Measurements from ENCODE around the gene TYROBP.
"Not testable (repeated sequence)": the region's sequence is repeated elsewhere in the genome, so short reads cannot be mapped to it uniquely, and the experiment has no call there.

The TYROBP gene

DNA sequence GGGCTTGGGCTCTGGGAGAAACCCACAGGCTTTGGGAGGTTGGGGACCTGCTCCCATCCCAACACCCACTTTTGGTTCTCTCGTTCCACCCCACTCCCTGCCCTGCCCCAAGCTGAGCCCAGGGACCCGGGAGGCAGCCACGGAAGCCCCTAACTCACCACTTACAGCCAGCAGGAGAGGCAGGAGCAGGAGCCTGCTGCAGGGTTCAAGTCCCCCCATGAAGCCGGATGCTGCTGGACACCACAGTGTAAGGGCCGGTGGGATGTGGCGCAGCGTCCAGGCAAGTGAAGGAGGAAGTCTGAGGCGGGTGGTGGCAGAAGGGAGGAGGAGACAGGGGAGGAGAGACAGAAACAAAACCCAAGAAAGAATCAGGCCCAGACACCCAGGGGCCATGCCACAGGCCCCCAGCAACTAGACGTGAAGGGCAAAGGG lies at the start of gene TYROBP:
TYROBP (minus strand) TSS at position 286 of the 432 bp plus-strand sequence; CDS start at position 219, 67 bp downstream.
- peak in 1 of 2 donors; percentile 21 for DNase-seq

DNA sequence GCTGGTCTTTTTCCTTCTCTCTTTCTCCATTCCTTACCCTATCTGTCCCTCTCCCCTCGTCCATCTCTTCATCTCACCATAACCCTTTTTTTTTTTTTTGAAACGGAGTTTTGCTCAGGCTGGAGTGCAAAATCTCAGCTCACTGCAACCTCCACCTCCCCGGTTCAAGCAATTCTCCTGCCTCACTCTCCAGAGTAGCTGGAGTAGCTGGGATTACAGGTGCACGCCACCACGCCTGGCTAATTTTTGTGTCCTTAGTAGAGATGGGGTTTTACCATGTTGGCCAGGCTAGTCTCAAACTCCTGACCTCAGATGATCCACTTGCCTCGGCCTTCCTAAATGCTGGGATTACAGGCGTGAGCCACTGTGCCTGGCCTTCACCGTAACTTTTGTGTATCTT lies 49.3 kb upstream of the TYROBP start:
- DNase-seq = not testable (repeated sequence)

DNA sequence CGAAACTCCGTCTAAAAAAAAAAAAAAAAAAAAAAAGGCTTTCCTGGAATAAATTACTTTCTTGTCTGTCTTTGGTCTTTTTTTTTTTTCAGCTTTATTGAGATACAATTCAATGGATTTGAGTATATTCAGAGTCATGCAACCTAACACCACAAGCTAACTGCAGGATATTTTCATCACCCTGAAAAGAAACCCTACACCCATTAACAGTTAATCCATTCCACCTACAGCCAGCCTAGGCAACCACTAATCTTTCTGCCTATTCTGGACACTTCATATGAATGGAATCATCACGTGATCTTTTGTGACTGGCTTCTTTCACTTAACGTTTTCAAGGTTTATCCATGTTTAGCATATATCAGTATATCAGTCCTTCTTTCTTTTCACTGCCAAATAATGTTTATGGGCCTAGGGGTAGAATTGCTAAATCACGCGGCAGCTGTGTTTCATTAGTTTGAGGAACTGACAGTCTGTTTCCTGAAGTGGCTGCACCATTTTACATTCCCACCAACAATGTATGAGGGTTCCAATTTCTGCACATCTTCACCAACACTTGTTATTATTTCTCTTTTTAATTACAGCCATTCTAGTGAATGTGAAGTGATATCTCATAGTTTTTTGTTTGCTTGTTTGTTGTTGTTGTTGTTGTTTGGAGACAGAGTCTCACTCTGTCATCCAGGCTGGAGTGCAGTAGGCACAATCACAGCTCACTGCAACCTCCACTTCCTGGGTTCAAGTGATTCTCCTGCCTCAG lies 48.0 kb upstream of the TYROBP start:
- no peak for DNase-seq

DNA sequence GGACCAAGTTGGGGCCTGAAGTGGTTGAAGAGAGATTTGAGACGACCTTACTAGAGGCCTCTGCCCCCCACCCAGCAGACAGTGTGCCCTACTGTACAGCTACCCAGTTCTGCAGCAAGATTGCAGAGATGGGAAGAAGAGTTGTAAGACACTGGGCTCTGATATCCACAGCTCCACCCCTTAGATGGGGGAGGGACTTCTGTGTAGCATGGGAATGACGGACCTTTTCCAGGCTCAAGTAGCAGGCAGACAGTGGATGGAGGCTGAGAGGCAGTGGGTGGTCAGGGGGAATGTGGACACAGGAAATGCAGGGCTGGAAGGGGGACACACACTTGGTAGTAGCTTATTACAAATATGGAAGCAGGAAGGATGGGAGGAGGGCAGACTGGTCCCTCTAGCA lies 41.0 kb upstream of the TYROBP start:
- DNase-seq = no peak

DNA sequence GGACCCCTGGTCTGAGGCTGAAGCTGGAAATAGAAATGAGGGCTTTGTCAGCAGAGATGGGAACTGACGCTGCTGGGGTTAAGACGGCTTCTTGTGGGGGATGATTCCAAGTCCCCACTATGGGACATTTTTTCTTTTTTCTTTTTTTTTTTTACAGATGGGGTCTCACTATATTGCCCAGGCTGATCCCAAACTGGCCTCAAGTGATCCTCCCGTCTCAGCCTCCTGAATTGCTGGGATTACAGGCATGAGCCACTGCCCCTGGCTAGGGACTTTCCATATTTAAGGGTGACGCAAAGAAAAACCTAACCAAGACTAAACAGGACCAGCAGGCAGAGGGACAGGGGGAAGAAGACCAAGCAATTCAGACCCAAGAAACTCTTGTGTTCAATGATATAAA lies 38.1 kb upstream of the TYROBP start:
- no peak for DNase-seq

DNA sequence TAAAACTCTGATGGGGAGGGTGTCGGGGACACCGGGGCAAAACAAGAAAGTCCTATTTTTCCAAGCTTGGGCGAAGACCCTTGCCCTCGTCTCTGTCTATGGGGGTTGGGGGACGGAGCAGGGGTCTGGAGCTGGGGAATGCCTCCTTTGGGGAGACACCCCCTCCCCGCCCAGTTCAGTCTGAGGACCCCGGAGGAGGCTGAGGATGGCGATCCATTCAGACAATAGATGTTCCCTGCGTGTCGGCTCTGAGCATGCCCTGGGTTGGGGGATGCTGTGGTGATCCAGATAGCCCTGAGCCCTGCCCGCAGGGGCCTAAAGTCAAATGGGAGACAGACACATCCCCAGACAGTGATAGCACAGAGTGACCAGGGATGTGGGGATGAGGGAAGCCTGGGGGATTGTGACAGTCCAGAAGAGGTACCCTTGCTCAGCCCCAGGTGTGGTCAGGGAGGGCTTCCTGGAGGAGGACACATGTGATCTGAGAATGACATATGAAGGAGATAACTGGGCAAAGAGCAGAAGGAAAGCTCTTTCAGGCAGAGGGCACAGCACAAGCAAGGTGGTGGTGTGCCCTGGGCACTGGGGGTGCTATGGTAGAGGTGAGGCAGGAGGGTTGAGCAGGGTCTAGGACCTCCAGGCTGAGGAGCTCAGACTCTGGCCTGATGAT lies 37.2 kb upstream of the TYROBP start:
- no peak for DNase-seq

DNA sequence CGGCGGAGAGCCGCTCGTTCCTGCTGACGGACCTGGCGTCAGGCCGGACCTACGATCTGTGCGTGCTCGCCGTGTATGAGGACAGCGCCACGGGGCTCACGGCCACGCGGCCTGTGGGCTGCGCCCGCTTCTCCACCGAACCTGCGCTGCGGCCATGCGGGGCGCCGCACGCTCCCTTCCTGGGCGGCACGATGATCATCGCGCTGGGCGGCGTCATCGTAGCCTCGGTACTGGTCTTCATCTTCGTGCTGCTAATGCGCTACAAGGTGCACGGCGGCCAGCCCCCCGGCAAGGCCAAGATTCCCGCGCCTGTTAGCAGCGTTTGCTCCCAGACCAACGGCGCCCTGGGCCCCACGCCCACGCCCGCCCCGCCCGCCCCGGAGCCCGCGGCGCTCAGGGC lies 36.5 kb upstream of the TYROBP start:
- no peak for DNase-seq

DNA sequence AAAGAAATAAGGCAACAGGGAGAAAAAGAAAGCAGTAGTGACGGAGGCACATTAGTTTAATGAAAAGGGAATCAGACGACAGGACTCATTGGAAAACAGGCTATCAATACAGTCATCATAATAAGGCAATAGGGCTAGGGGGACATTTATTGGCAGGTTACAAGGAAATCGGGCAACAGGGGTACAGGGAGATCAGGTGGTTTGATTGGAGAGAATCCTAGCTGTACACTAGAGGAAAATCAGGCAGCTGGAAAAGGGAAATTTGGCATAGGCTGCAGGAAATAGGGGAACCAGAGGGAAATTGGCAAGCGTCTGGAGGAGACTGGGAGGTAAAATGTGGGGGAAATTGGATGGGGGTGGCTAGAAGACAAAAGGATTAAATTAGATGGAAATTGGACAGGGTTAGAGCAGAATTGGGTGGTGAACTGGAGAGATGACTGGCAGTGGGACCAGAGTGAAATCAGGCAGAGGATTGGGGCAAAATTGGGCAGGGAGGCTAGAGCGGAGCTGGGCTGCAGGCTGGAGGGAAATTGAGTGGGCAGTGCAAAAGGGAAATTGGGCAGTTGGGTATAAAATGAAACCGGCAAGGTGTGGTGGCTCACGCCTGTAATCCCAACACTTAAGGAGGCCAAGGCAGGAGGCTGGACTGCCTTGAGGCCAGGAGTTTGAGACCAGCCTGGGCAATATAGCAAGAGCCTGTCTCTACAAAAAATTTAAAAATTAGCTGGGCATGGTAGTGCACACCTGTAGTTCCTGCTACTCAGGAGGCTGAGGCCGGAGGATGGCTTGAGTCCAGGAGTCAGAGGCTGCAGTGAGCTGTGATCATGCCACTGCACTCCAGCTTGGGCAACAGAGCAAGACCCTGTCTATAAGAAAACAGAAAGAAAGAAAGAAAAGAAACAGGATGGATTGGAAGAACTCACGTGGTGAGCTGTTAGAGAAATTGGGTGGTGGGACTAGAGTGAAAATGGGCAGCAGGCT lies 35.5 kb upstream of the TYROBP start:
- no peak for DNase-seq

DNA sequence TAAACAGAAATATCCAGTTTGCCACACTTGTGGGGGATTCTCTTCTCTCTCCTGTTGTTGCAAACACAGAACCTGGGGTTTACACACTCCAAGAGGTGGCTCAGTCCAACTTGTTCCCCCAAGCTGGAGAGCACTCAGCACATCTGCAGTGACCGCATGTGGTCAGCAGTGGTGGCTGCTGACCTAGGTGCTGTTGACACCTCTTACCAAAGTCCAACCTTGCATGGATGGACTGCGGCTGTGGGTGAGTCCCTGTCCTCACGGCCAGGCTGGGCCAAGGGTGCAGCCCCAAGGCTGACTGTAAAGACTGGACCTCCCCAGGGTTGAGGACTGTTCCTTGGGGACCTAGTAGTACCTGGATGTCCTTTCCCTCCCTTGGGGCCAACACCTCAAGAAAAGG lies 34.1 kb upstream of the TYROBP start:
- no peak for DNase-seq

DNA sequence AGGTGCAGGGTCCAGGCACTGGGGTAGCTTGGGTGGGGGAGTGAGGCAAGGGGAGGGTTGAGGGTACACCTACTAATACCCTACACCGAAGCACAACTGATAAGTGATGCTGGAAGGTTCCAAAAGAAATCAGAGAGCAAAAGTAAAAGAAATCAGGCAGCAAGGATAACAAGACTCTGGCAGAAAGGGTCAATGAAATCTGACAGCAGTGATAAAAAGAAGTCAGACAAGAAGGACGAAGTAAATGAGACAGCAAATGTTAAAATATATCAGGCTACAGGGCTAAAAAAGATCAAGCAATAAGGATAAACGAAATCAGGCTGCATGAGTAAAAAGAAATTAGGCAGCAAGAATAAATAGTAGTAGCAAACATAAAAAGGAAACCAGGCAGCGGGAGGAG lies 32.7 kb upstream of the TYROBP start:
- DNase-seq = no peak

DNA sequence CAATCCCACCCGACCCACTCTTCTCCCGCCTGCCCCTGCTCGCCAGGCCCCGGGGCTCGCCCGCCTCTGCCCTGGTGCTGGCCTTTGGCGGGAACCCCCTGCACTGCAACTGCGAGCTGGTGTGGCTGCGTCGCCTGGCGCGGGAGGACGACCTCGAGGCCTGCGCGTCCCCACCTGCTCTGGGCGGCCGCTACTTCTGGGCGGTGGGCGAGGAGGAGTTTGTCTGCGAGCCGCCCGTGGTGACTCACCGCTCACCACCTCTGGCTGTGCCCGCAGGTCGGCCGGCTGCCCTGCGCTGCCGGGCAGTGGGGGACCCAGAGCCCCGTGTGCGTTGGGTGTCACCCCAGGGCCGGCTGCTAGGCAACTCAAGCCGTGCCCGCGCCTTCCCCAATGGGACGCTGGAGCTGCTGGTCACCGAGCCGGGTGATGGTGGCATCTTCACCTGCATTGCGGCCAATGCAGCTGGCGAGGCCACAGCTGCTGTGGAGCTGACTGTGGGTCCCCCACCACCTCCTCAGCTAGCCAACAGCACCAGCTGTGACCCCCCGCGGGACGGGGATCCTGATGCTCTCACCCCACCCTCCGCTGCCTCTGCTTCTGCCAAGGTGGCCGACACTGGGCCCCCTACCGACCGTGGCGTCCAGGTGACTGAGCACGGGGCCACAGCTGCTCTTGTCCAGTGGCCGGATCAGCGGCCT lies 32.1 kb upstream of the TYROBP start:
- DNase-seq = no peak

DNA sequence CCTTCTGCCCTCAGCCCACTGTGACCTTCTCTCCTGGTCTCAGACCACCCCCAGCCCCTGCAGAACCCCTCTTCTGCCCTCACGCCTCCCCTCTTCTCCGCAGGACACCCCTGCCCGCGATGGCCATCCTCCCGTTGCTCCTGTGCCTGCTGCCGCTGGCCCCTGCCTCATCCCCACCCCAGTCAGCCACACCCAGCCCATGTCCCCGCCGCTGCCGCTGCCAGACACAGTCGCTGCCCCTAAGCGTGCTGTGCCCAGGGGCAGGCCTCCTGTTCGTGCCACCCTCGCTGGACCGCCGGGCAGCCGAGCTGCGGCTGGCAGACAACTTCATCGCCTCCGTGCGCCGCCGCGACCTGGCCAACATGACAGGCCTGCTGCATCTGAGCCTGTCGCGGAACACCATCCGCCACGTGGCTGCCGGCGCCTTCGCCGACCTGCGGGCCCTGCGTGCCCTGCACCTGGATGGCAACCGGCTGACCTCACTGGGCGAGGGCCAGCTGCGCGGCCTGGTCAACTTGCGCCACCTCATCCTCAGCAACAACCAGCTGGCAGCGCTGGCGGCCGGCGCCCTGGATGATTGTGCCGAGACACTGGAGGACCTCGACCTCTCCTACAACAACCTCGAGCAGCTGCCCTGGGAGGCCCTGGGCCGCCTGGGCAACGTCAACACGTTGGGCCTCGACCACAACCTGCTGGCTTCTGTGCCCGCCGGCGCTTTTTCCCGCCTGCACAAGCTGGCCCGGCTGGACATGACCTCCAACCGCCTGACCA lies 31.4 kb upstream of the TYROBP start:
- DNase-seq = no peak

DNA sequence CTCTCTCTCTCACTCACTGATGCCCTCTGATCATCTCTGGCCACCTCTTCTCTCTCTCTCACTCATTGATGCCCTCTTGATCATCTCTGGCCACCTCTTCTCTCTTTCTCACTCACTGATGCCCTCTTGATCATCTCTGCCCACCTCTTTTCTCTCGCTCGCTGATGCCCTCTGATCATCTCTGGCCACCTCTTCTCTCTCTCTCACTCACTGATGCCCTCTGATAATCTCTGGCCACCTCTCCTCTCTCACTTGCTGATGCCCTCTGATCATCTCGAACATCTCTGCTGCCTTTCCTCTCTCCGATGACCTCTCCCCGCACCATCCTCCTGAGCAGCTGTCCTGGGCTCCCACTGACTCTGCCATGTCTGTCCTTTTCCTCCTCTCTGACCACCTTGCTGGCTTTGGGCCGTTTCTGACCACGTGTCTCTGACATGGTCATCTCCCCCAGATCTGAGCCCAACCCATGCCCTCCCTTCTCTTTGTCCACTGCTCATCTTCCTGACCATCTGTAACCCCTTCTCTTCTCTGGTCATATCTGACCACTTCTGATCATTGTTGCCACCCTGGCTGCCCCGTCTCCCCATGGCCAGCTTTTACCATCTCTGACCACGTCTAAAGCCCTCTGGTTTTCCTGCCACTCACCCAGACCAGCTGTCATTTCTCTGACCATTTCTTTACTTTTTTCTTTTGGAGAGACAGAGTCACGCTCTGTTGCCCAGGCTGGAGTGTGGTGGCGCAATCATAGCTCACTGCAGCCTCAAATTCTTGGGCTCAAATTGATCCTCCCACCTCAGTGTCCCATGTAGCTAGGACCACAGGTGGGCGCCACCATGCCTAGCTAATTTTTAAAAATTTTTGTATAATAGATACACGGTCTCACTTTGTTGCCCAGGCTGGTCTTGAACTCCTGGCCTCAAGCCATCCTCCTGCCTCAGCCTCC lies 30.5 kb upstream of the TYROBP start:
- DNase-seq = no peak

DNA sequence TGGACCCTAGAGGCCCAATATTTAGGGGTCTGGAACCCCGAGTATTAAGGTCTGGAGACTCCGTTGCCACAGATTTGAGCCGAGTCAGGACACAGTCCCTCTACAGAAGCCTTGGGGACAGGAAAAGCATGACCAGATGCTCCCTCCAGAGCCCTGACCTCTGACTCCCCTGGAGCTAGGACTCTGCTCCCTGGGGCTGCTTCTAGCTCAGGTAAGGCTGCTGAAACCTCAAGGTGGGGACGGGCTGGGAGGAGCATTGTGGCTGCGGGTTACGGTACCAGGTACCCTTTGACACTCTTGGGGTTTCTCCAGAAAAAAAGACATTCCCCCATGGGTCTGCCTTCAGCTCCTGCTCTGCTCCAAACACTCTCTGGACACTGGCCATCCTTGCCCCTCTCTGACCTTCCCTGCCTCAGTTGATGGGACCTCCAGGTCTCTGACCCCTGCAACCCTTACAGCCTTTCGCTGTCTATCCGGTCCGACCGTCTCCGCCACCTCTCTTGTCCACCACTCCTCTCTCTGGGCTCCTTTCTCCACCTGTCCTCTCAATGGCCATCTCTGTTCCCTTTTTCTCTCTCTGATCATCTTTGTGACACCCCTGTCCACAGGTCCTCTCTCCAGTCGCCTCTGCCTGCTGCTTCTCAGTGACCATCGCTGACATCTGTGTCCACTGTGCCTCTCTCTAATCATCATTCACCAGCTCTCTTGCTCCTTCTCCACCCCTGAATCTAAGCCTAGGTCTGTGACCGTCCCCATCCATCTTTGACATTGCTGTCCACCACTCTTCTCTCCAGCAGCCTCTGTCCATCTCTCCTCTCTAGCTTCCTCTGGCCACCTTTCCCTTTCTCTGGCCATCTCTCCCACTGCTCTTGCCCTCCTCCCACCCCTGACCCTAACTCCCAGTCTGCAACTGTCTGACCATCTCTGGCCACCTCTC lies 29.5 kb upstream of the TYROBP start:
- DNase-seq = no peak

DNA sequence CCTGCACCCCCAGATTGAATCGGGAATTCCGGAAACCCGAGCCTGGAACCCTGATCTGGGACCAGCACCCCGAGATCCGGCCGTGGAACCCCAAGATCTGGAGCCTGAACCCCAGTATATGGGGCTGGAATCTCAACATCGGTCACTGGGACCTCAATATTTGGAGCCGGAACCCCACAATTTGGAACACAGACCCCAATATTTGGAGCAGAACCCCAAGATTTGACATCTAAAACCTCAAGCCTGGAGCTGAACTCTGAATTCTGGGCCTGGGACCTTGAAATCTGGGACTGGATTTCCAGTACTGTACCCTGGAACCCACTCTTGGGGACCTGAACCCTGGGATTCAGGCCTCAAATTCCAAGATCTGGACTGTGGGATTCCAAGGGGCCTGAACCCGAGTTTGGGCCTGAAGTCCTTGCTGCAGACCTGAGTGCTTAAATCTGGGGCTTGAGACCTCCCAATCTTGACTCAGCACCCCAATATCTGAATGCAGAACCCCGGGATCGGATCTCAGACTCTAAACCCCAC lies 28.7 kb upstream of the TYROBP start:
- DNase-seq = no peak

DNA sequence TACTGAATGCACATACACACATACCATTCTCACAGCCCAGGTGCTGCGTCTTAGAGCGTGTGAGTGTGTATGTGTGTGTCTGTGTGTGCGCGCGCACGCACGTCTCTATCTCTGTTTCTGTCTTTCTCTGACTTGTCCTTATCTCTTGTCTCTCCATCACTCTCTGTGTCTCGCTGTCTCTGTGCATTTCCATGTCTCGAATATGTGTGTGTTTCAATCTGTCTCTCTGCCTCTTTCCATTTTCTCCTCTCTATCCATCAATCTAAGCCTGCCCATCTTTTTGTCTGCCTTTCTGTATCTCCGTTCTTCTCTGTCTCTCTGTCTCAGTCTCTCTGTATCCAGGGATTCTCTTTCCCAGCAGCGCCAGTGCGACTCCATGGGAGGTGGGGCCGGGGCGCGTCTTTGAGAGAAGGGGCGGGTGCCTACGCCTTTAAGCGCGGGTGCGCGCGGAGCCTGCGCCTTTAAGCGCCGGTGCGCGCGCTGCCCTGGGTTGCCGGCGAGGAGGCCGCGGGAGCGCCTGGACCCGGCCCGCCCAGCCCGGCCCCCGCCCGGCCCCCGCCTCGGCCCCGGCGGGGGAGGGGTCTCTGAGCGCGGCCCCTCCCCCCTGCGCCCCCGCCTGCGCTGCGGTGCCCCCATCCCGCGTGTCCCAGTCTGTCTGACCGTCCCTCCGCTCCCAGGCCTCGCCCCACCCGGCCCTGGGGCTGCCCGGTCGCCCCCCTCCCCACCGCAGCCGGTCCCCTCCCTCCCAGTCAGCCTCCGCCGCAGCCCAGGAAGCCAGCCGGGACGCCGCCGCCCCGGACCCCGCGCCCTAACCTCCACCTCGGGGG lies 28.0 kb upstream of the TYROBP start, which contains the start of gene LRFN3:
LRFN3 (plus strand) TSS at position 464 of the 827 bp plus-strand sequence. CDS start 3,052 bp downstream, outside the sequence.
- no peak for DNase-seq

DNA sequence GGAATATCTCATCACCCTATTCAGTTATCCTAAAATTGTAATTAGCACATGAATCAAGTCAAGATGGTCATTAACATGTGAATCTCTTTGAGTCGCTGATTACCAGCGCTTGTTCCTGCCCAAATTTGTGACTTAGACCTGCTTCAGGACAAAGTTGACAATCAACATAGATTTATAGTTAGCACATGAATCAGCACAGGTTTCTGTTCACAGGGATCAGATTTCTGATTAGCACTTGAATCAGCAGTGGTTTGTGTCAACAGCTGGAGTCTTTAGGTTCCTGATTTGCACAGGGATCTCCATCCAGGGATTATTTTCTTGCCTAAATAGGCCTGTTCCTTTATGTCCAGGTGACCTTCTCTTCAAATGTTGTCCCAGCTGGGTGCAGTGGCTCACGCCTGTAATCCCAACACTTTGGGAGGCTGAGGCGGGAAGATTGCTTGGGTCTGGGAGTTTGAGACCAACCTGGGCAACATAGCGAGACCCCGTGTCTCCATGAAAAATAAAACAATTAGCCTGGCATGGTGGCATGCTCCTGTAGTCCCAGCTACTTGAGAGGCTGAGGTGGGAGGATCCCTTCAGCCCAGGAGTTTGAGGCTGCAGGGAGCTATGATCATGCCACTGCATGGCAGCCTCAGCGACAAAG lies 24.3 kb upstream of the TYROBP start:
- no peak for DNase-seq

DNA sequence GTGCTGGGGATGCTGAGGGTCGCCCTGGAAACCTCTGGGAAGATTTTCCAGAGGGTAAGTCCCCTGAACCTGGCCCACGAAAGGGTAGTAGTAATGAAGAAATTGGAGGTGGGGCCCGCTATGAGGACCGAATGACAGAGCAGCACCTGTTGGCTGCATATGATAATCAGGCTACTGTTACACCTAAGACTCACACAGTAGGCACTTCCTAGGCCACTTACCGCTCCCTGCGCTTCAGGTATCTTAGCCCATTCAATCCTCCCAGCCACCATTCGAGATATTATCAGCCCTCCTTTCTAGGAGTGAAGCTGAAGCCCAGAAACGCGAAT lies 23.7 kb upstream of the TYROBP start:
- DNase-seq = no peak
